Adrenal gland (tissue), 12 donors: ENCODE results near the gene PPP1R9A. TPM values are rescaled to one million over a fixed set of nuclear protein-coding genes. Genes with fewer than 3 reads are reported as not detected.

ENCODE experiments used
- DNase-seq, 7 donors: peaks; one replicate each; pipeline ENCODE4 v3.0.0-alpha.2; 2019 to 2020
- H3K27ac ChIP-seq, 5 donors: fragments of 200-600 bp; sonication (generic) in 4 of 5; 1 replicate in 3 of 5; 2 replicates in 2 of 5; pipeline versions ENCODE4 v1.5.1 to v1.8.0; 2016 to 2020; ENCODE audit warnings: mild to moderate bottlenecking in 1 of 5
- H3K27me3 ChIP-seq: fragments of 200-600 bp; 2 replicates; pipeline ENCODE4 v1.8.0; 2021
- H3K36me3 ChIP-seq, 2 donors: fragments of 200-600 bp; replicated peaks in 1 of 2; 1 replicate in 1 of 2; 2 replicates in 1 of 2; pipeline versions ENCODE4 v1.5.1 to v1.8.0; 2018 to 2022
- H3K4me1 ChIP-seq, 2 donors: fragments of 200-600 bp; replicated peaks in 1 of 2; 1 replicate in 1 of 2; 2 replicates in 1 of 2; pipeline versions ENCODE4 v1.5.1 to v1.8.0; 2018 to 2021
- H3K4me3 ChIP-seq, 4 donors: fragments of 200-600 bp; sonication (generic) in 3 of 4; one replicate each; pipeline ENCODE4 v1.5.1; 2016 to 2018
- H3K9me3 ChIP-seq, 3 donors: fragments of 200-600 bp; sonication (generic) in 1 of 3; replicated peaks in 1 of 3; 1 replicate in 2 of 3; 2 replicates in 1 of 3; pipeline versions ENCODE4 v1.5.1 to v1.8.0; 2016 to 2021
- CTCF ChIP-seq, 6 experiments: fragments of 450-650 bp in 4 of 6; fragments of 200-600 bp in 2 of 6; sonication (generic) in 1 of 6; IDR thresholded peaks; 1 replicate in 5 of 6; 2 replicates in 1 of 6; pipeline versions ENCODE4 v1.5.1 to v1.8.0; 2016 to 2021; ENCODE audit warnings: antibody characterized with exemption in 6 of 6, mild to moderate bottlenecking in 2 of 6, moderate library complexity in 1 of 6
- POLR2A ChIP-seq, 2 donors: fragments of 450-650 bp; IDR thresholded peaks; one replicate each; pipeline ENCODE4 v1.6.1; 2017; ENCODE audit warnings: antibody characterized with exemption in 2 of 2, mild to moderate bottlenecking in 2 of 2, moderate library complexity in 1 of 2
- WGBS, 4 donors: extraction: QIAGEN DNeasy Blood & Tissue Kit in 2 of 4; methylation state at CpG; one replicate each; pipeline versions ENCODE4 v1.1.5 to v1.1.7; 2013 to 2017; 5-methylcytosine and 5-hydroxymethylcytosine counted together
- intact Hi-C, 2 donors: fragments of 100-400 bp; cut with DNase I; formaldehyde crosslinking; loops; one replicate each; pipeline versions ENCODE4 v1.14.1 to v1.15.0; 2022 to 2023
- polyA plus RNA-seq, 3 donors: library from polyadenylated mRNA; stranded (reverse); fragments of 200-250 nt in 2 of 3; fragments of 350-450 nt in 1 of 3; fragmentation: Illumina TruSeq in 1 of 3; extraction: RNeasy Lipid Tissue Mini Kit (QIAGEN cat#74804) in 1 of 3; gene quantifications; one replicate each; pipeline ENCODE4 v1.2.3, GENCODE V29; 2013 to 2014
- total RNA-seq, 9 donors: library from RNA; depleted of rRNA in 4 of 9; stranded (reverse); fragments of >200 nt in 4 of 9; fragments of 120-200 nt in 1 of 9; fragmentation: NEBNext Ultra II Directional in 1 of 9; extraction: Animal tissue kit (Norgen Biotek cat#: 25700) in 1 of 9; gene quantifications; one replicate each; pipeline versions ENCODE4 v1.1.0 to v1.2.4, GENCODE V29; 2013 to 2023
- donor health status: healthy with polysubstance abuse.
- donor health status: Bipolar disorder and iron deficiency.
- donor health status: DM: yes; HTN: yes; CAD: no.
- donor health status: DM: no; HTN: no; CAD: no.
- donor health status: DM: no; HTN: no; CAD: no.
- donor health status: DM: yes; HTN: yes; CAD: no.

PPP1R9A gene
- total and polyA plus RNA-seq, 12 donors = 7.2 to 86.0 (median 40.6) TPM

- TF ChIP-seq POLR2A (IDR thresholded peaks at IDR 0.05) = no peak
- no peak for TF ChIP-seq CTCF (IDR thresholded peaks at IDR 0.05)
- intact Hi-C loops = no loop called here
- Histone ChIP-seq H3K27me3 (no peaks in the 10 kb centered on the region), H3K36me3 (no peaks in the 10 kb centered on the region), H3K9me3 (peaks cover 0 to 7% (median 0%) of the 10 kb centered on the region in 3 donors), H3K4me1 (peaks cover 0 to 23% of the 10 kb centered on the region in 2 donors), H3K27ac (no peak overlapping the region), H3K4me3 (no peak overlapping the region)
- no peak for DNase-seq
- WGBS, 4 donors = 41 to 58% (median 47%) methylated on average over 1 of the region's 1 CpG
These were observed 103.9 kb downstream of the PPP1R9A start for GRCh38 chr7:95011146-95011928.

DNA sequence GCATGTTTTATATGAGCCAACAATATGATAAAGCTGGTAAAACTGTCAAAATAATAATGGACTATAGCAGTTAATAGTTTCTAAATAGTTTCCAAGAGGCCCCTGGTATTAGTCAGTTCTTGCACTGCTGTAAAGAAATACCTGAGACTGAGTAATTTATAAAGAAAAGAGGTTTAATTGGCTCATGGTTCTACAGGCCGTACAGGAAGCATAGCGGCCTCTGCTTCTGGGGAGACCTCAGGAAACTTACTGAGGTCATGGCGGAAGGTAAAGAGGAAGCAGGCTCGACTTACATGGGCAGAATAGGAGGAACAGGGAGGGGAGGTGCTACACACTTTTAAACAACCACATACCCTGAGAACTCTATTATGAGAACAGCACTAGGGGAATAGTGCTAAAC lies 104.6 kb downstream of the PPP1R9A start:
- intact Hi-C loops = no loop called here

GRCh38 chr7:95018021-95018420 lies 110.6 kb downstream of the PPP1R9A start:
- peaks cover 0 to 7% (median 0%) of the 10 kb centered on the region in 3 donors for H3K9me3 ChIP-seq
- intact Hi-C loops = no loop called here
- H3K36me3 ChIP-seq = no peaks in the 10 kb centered on the region
- H3K4me3 ChIP-seq = no peak overlapping the region
- no peak overlapping the region for H3K27ac ChIP-seq
- 80 to 93% (median 91%) methylated on average over 1 of the region's 1 CpG for WGBS, 4 donors
- peaks cover 0 to 11% of the 10 kb centered on the region in 2 donors for H3K4me1 ChIP-seq
- DNase-seq = no peak
- TF ChIP-seq CTCF (IDR thresholded peaks at IDR 0.05) (no peak), POLR2A (IDR thresholded peaks at IDR 0.05) (no peak)
- no peaks in the 10 kb centered on the region for H3K27me3 ChIP-seq

More for the DNA sequence above, 104.6 kb downstream of the PPP1R9A start:
- DNase-seq = no peak
- no peak overlapping the region for H3K27ac ChIP-seq
- peaks cover 0 to 23% of the 10 kb centered on the region in 2 donors for H3K4me1 ChIP-seq
- no peaks in the 10 kb centered on the region for H3K36me3 ChIP-seq
- H3K4me3 ChIP-seq = no peak overlapping the region
- TF ChIP-seq POLR2A (IDR thresholded peaks at IDR 0.05) (no peak), CTCF (IDR thresholded peaks at IDR 0.05) (no peak)
- 65 to 83% (median 74%) methylated on average over 4 of the region's 4 CpGs for WGBS, 4 donors
- H3K27me3 ChIP-seq = no peaks in the 10 kb centered on the region
- H3K9me3 ChIP-seq = peaks cover 0 to 7% (median 0%) of the 10 kb centered on the region in 3 donors

DNA sequence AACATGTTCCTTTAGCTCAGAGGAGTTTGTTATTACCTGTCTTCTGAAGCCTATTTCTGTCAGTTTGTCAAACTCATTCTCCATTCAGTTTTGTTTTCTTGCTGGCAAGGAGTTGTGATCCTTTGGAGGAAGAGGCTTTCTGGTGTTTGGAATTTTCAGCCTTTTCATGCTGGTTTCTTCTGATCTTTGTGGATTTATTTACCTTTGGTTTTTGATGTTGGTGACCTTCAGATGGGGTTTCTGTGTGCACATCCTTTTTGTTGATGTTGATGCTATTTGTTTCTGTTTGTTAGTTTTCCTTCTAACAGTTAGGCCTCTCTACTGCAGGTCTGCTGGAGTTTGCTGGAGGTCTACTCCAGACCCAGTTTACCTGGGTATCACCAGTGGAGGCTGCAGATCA lies 118.6 kb downstream of the PPP1R9A start:
- intact Hi-C loops = no loop called here
- TF ChIP-seq CTCF (IDR thresholded peaks at IDR 0.05) = no peak
- TF ChIP-seq POLR2A (IDR thresholded peaks at IDR 0.05) = no peak
- H3K9me3 ChIP-seq = no peaks in the 10 kb centered on the region

More for the DNA sequence above, 118.6 kb downstream of the PPP1R9A start:
- Histone ChIP-seq H3K36me3 (no peaks in the 10 kb centered on the region), H3K4me1 (no peaks in the 10 kb centered on the region), H3K4me3 (no peak overlapping the region), H3K27ac (no peak overlapping the region), H3K27me3 (no peaks in the 10 kb centered on the region)
- no peak for DNase-seq
